Left lung (tissue), 10 donors: Measurements from ENCODE around the gene LIN7A. TPM values are rescaled to one million over a fixed set of nuclear protein-coding genes. Genes with fewer than 3 reads are reported as not detected.

Experiments
- ATAC-seq: fragments of 200-7000 bp; cut with Tn5 transposase; one replicate; pipeline ENCODE4 v1.9.1; 2020; ENCODE audit warnings: moderate library complexity
- DNase-seq, 4 donors: peaks; one replicate each; pipeline ENCODE4 v3.0.0-alpha.2; 2013 to 2020
- H3K27ac ChIP-seq, 2 donors: fragments of 200-600 bp; sonication (generic) in 1 of 2; one replicate each; pipeline versions ENCODE4 v1.5.0 to v1.8.0; 2020 to 2021
- H3K27me3 ChIP-seq, 2 donors: fragments of 200-600 bp; sonication (generic) in 1 of 2; one replicate each; pipeline versions ENCODE4 v1.5.0 to v1.8.0; 2020 to 2021
- H3K36me3 ChIP-seq, 2 donors: fragments of 200-600 bp; sonication (generic) in 1 of 2; one replicate each; pipeline versions ENCODE4 v1.5.0 to v1.8.0; 2020 to 2021
- H3K4me1 ChIP-seq, 2 donors: fragments of 200-600 bp; one replicate each; pipeline ENCODE4 v1.8.0; 2021
- H3K4me3 ChIP-seq, 2 donors: fragments of 200-600 bp; sonication (generic) in 1 of 2; one replicate each; pipeline versions ENCODE4 v1.5.0 to v1.8.0; 2020 to 2021; ENCODE audit warnings: mild to moderate bottlenecking in 1 of 2
- H3K9me3 ChIP-seq, 2 donors: fragments of 200-600 bp; sonication (generic) in 1 of 2; one replicate each; pipeline versions ENCODE4 v1.5.0 to v1.8.0; 2020 to 2021
- CTCF ChIP-seq, 2 donors: fragments of 200-600 bp; sonication (generic) in 1 of 2; IDR thresholded peaks; one replicate each; pipeline versions ENCODE4 v1.5.0 to v1.8.0; 2021; ENCODE audit warnings: antibody characterized with exemption in 2 of 2
- intact Hi-C, 2 donors: fragments of 100-400 bp; cut with DNase I; formaldehyde crosslinking; loops; one replicate each; pipeline versions ENCODE4 v1.11.2 to v1.14.2; 2022
- polyA plus RNA-seq, 6 donors: library from polyadenylated mRNA; unstranded; fragments of 120-200 nt; gene quantifications; one replicate each; pipeline ENCODE4 v1.2.1, GENCODE V29; 2013; ENCODE audit not compliant: insufficient read length in 6 of 6
- total RNA-seq, 2 donors: library from RNA; stranded (reverse); fragmentation: NEBNext Ultra II Directional; extraction: Animal tissue kit (Norgen Biotek cat#: 25700); gene quantifications; one replicate each; pipeline ENCODE4 v1.2.1, GENCODE V29; 2021
- donor health status: DM: no; HTN: yes; CAD: no.
- donor health status: DM: no; HTN: no; CAD: no.

LIN7A gene
- total and polyA plus RNA-seq, 8 donors: 9.9 to 22.7 (median 17.6) TPM

- no peak overlapping the region for H3K4me3 ChIP-seq
- intact Hi-C loops: no loop called here
- DNase-seq (no peak), ATAC-seq (no peak)
- no peaks in the 10 kb centered on the region for H3K4me1 ChIP-seq
- H3K36me3 ChIP-seq: no peaks in the 10 kb centered on the region
- H3K27ac ChIP-seq: no peak overlapping the region
- no peaks in the 10 kb centered on the region for H3K27me3 ChIP-seq
- no peaks in the 10 kb centered on the region for H3K9me3 ChIP-seq
- TF ChIP-seq CTCF (IDR thresholded peaks at IDR 0.05): no peak
Observed at GRCh38 chr12:80846952-80847351, 90.8 kb downstream of the LIN7A start.

- Histone ChIP-seq H3K27ac (no peak overlapping the region), H3K9me3 (no peaks in the 10 kb centered on the region), H3K27me3 (no peaks in the 10 kb centered on the region), H3K4me1 (no peaks in the 10 kb centered on the region), H3K4me3 (no peak overlapping the region), H3K36me3 (no peaks in the 10 kb centered on the region)
- intact Hi-C loops: no loop called here
- no peak for DNase-seq
- no peak for ATAC-seq
- no peak for TF ChIP-seq CTCF (IDR thresholded peaks at IDR 0.05)
Observed at GRCh38 chr12:80845639-80846038, 92.1 kb downstream of the LIN7A start.

GRCh38 chr12:80843969-80844368 lies 93.8 kb downstream of the LIN7A start:
- intact Hi-C loops: no loop called here
- Histone ChIP-seq H3K36me3 (no peaks in the 10 kb centered on the region), H3K9me3 (no peaks in the 10 kb centered on the region), H3K27me3 (no peaks in the 10 kb centered on the region), H3K4me1 (no peaks in the 10 kb centered on the region), H3K4me3 (no peak overlapping the region), H3K27ac (no peak overlapping the region)
- DNase-seq: no peak
- ATAC-seq: no peak
- no peak for TF ChIP-seq CTCF (IDR thresholded peaks at IDR 0.05)

GRCh38 chr12:80838708-80839107 lies 99.0 kb downstream of the LIN7A start:
- H3K36me3 ChIP-seq: no peaks in the 10 kb centered on the region
- H3K4me3 ChIP-seq: no peak overlapping the region
- H3K27ac ChIP-seq: peak overlapping the region in 1 of 2 donors; percentile 33
- intact Hi-C loops: loop anchor here in 1 of 2 donors (10.0 kb wide), 1 partner anchor 106 kb away; no protein-coding TSS in a partner anchor
- peaks cover 0 to 5% of the 10 kb centered on the region in 2 donors for H3K4me1 ChIP-seq
- peak; percentile 85 for ATAC-seq
- H3K9me3 ChIP-seq: no peaks in the 10 kb centered on the region
- DNase-seq: peak in 1 of 4 donors; percentile 33
- no peaks in the 10 kb centered on the region for H3K27me3 ChIP-seq
- no peak for TF ChIP-seq CTCF (IDR thresholded peaks at IDR 0.05)

GRCh38 chr12:80838024-80838658 lies 99.6 kb downstream of the LIN7A start:
- H3K9me3 ChIP-seq: no peaks in the 10 kb centered on the region
- peak overlapping the region in 1 of 2 donors; percentile 33 for H3K27ac ChIP-seq
- H3K27me3 ChIP-seq: no peaks in the 10 kb centered on the region
- no peaks in the 10 kb centered on the region for H3K36me3 ChIP-seq
- peak; percentile 86 for ATAC-seq
- peak in 1 of 4 donors; percentile 29 for DNase-seq
- TF ChIP-seq CTCF (IDR thresholded peaks at IDR 0.05): no peak
- H3K4me3 ChIP-seq: no peak overlapping the region
- intact Hi-C loops: loop anchor here in 1 of 2 donors (10.0 kb wide), 1 partner anchor 107 kb away; no protein-coding TSS in a partner anchor
- H3K4me1 ChIP-seq: peaks cover 0 to 5% of the 10 kb centered on the region in 2 donors
